H1 (cell line): ENCODE measurements around the gene C7orf57. TPM values are rescaled to one million over a fixed set of nuclear protein-coding genes. Genes with fewer than 3 reads are reported as not detected.
A peak's percentile ranks its signal among the peaks of the same experiment; 100 is the strongest.

Source experiments
- ASH2L ChIP-seq: fragments of 200-600, 300-600 bp; sonication (generic); IDR thresholded peaks from one replicate; pipeline ENCODE4 v1.7.1; 2017; ENCODE audit warnings: low read length
- CHD2 ChIP-seq: IDR thresholded peaks from 2 replicates; pipeline ENCODE4 v1.6.1; 2012; ENCODE audit warnings: low read length, improper control_type of control experiment
- CREB1 ChIP-seq: IDR thresholded peaks from 2 replicates; pipeline ENCODE4 v1.6.1; 2012; ENCODE audit warnings: inconsistent platforms
- EP300 ChIP-seq, 2 experiments: IDR thresholded peaks; 1 replicate in 1 of 2; 2 replicates in 1 of 2; pipeline ENCODE4 v1.6.1; 2011 to 2012; ENCODE audit warnings: low read depth in 2 of 2, low read length in 2 of 2, mild to moderate bottlenecking in 2 of 2, borderline replicate concordance in 1 of 2, inconsistent platforms in 1 of 2, moderate library complexity in 1 of 2
- JUND ChIP-seq: IDR thresholded peaks from 2 replicates; pipeline ENCODE4 v1.6.1; 2011; ENCODE audit warnings: mild to moderate bottlenecking, improper control_type of control experiment, low read length
- MAFK ChIP-seq: IDR thresholded peaks from 2 replicates; pipeline ENCODE4 v1.6.1; 2012; ENCODE audit warnings: low read depth, mild to moderate bottlenecking, improper control_type of control experiment, low read length
- NRF1 ChIP-seq: IDR thresholded peaks from 2 replicates; pipeline ENCODE4 v1.6.1; 2011; ENCODE audit warnings: mild to moderate bottlenecking, low read depth, low read length, improper control_type of control experiment
- polyA plus RNA-seq, 7 experiments: library from polyadenylated mRNA; depleted of rRNA in 3 of 7; stranded (reverse) in 5 of 7; unstranded in 2 of 7; fragments of >200 nt in 5 of 7; fragments of 200-250 nt in 2 of 7; gene quantifications; 1 replicate in 5 of 7; 2 replicates in 1 of 7; 4 replicates in 1 of 7; pipeline versions ENCODE4 v1.2.1 to v1.2.3, GENCODE V29; 2011 to 2013; ENCODE audit warnings: missing spikeins in 2 of 7, mixed read lengths in 2 of 7
- total RNA-seq: library from RNA; stranded (reverse); fragmentation: NEBNext Ultra II Directional; extraction: Animal tissue kit (Norgen Biotek cat#: 25700); gene quantifications from 2 replicates; pipeline ENCODE4 v1.2.1, GENCODE V29; 2021

The C7orf57 gene
- total and polyA plus RNA-seq, 2 of the 8 experiments (the other 6 are each of a cell fraction or from before 2014, with no cell fraction given): 0.08 to 0.56 TPM

DNA sequence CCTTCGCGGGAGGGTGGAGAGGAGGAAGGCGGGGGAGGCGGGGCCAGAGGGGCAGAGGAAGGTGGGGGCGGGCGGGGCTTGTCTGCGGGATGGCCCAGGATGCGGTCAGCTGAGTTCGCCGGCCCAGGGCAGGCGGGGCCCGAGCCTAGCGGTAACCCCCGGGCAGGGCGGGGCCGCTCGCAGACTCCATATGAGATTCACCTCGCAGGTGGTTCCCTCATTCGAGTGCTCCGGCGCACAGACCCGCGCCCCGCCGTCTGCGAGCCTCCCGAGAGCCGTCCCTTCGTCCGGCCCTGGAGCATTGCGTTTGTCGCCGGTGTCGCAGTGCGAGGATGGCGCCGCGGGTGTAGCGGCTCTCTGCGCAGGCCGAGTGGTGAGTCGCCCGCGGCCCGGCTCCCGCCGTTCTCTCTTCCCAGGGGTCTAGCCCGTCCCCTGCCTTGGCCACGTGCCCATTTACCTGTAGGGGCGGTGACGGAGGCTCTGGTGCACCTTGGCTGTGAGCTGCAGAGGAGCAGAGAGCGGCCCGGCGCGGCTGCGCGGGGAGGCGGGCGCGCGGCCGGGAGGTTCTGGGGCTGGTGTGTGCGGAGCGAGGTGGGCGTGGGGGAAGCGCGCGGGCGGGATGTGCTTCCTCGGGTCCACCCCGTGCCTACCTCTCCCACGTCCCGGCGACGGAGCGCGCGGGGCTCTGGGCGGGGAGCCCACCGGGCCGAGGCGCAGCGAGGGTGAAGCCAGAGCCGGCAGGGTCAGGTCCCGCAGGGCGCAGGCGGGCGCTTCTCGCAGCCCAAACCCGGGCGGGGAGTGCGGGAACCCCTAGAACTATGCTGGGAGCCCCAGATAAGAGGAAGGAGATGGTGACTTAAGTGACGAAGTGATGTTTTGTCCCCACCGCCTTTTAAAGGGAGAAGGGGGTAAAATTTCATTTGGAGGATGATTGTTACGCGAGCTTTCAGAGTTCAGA lies 54.0 kb downstream of the C7orf57 start, which contains the start of gene UPP1 (continued):
- TF ChIP-seq CHD2: no peak
- peak; percentile 81 for TF ChIP-seq ASH2L
- peak; percentile 23; the same call in 1 of the 2 replicates for TF ChIP-seq NRF1
- TF ChIP-seq EP300 (IDR thresholded peaks at IDR 0.05; ENCODE audit: borderline replicate concordance in 1 of 2, low read depth in 2 of 2, low read length in 2 of 2): no peak
- no peak for TF ChIP-seq JUND
- TF ChIP-seq MAFK: no peak
- TF ChIP-seq CREB1: no peak; the same call in 1 of the 2 replicates
